ENCODE results near the gene LEMD1. TPM values are rescaled to one million over a fixed set of nuclear protein-coding genes. Genes with fewer than 3 reads are reported as not detected.
"Not testable (repeated sequence)": the region's sequence is repeated elsewhere in the genome, so short reads cannot be mapped to it uniquely, and the experiment has no call there.

LEMD1 gene
- total and polyA plus RNA-seq, 2 donors (not counting 1 experiment from before 2014, with no cell fraction given), result not detected

DNA sequence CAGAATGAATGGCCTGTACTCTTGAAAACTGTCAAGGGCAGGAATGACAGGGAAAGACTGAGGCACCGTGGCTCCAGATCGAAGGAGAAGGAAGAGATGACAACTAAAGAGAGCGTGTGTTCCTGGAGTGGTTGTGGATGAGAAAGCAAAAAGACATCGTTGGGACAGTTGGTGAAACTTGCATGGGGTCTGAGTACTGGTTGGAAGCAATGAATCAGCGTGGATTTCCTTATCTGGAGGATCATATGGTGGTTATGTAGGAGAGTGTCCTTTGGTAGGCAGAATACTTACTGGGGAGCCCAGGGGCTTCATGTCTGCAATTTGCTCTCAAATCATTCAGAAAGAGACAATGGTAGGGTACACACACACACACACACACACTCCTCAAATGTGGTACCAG, 13.9 kb downstream of the LEMD1 start:
- H3K27me3 ChIP-seq (ENCODE audit: control insufficient read depth, insufficient read depth, low read length), result peaks cover 3% of the 10 kb centered on the region
- TF ChIP-seq EZH2 (IDR thresholded peaks at IDR 0.05; ENCODE audit: low read length, missing control alignments), result no peak
- H3K9me3 ChIP-seq (ENCODE audit: control insufficient read depth, insufficient read depth, low read depth, low read length), result no peaks in the 10 kb centered on the region
- H2AFZ ChIP-seq (ENCODE audit: low read length), result no peak overlapping the region
- H3K4me1 ChIP-seq (ENCODE audit: control insufficient read depth, extremely low read depth, insufficient read depth, low read length), result no peaks in the 10 kb centered on the region
- no peaks in the 10 kb centered on the region for H4K20me1 ChIP-seq (ENCODE audit: control insufficient read depth, extremely low read depth, insufficient read depth, low read length)
- H3K4me3 ChIP-seq (replicated peaks in 1 of 4; ENCODE audit: control extremely low read depth in 1 of 4, insufficient read depth in 1 of 4, low read depth in 3 of 4, low read length in 4 of 4), result no peak overlapping the region
- H3K27ac ChIP-seq (ENCODE audit: insufficient read depth, low read length), result no peak overlapping the region
- H3K9ac ChIP-seq (ENCODE audit: insufficient read depth, low read length), result no peak overlapping the region
- no peak overlapping the region for H3K4me2 ChIP-seq (ENCODE audit: extremely low read depth, insufficient read depth, low read length)
- no peaks in the 10 kb centered on the region for H3K79me2 ChIP-seq (ENCODE audit: control insufficient read depth, insufficient read depth, low read length)
- DNase-seq (ENCODE audit: low read depth in 2 of 2), result no peak
- H3K36me3 ChIP-seq (ENCODE audit: control insufficient read depth, insufficient read depth, low read length), result no peaks in the 10 kb centered on the region

DNA sequence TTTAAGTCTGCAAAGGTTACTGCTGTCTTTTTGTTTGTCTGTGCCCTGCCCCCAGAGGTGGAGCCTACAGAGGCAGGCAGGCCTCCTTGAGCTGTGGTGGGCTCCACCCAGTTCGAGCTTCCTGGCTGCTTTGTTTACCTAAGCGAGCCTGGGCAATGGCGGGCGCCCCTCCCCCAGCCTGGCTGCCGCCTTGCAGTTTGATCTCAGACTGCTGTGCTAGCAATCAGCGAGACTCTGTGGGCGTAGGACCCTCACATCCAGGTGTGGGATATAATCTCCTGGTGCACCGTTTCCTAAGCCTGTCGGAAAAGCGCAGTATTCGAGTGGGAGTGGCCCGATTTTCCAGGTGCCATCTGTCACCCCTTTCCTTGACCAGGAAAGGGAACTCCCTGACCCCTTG, 15.6 kb downstream of the LEMD1 start:
- H3K4me2 ChIP-seq (ENCODE audit: extremely low read depth, insufficient read depth, low read length); H3K36me3 ChIP-seq (ENCODE audit: control insufficient read depth, insufficient read depth, low read length): not testable (repeated sequence)

DNA sequence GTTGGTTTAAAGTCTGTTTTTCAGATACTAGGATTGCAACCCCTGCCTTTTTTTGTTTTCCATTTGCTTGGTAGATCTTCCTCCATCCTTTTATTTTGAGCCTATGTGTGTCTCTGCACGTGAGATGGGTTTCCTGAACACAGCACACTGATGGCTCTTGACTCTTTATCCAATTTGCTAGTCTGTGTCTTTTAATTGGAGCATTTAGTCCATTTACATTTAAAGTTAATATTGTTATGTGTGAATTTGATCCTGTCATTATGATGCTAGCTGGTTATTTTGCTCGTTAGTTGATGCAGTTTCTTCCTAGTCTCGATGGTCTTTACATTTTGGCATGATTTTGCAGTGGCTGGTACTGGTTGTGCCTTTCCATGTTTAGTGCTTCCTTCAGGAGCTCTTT, 17.4 kb downstream of the LEMD1 start:
- DNase-seq (ENCODE audit: low read depth in 2 of 2); H3K9me3 ChIP-seq (ENCODE audit: control insufficient read depth, insufficient read depth, low read depth, low read length); H3K4me2 ChIP-seq (ENCODE audit: extremely low read depth, insufficient read depth, low read length); H3K4me3 ChIP-seq (replicated peaks in 1 of 4; ENCODE audit: control extremely low read depth in 1 of 4, insufficient read depth in 1 of 4, low read depth in 3 of 4, low read length in 4 of 4); H3K27me3 ChIP-seq (ENCODE audit: control insufficient read depth, insufficient read depth, low read length); H3K36me3 ChIP-seq (ENCODE audit: control insufficient read depth, insufficient read depth, low read length); H4K20me1 ChIP-seq (ENCODE audit: control insufficient read depth, extremely low read depth, insufficient read depth, low read length); H3K9ac ChIP-seq (ENCODE audit: insufficient read depth, low read length); H3K27ac ChIP-seq (ENCODE audit: insufficient read depth, low read length); H3K79me2 ChIP-seq (ENCODE audit: control insufficient read depth, insufficient read depth, low read length); H3K4me1 ChIP-seq (ENCODE audit: control insufficient read depth, extremely low read depth, insufficient read depth, low read length); H2AFZ ChIP-seq (ENCODE audit: low read length): not testable (repeated sequence)

More for the DNA sequence above, 15.6 kb downstream of the LEMD1 start:
- H3K9me3 ChIP-seq (ENCODE audit: control insufficient read depth, insufficient read depth, low read depth, low read length); H2AFZ ChIP-seq (ENCODE audit: low read length); H3K27ac ChIP-seq (ENCODE audit: insufficient read depth, low read length); DNase-seq (ENCODE audit: low read depth in 2 of 2); H3K79me2 ChIP-seq (ENCODE audit: control insufficient read depth, insufficient read depth, low read length); H3K27me3 ChIP-seq (ENCODE audit: control insufficient read depth, insufficient read depth, low read length); H3K4me1 ChIP-seq (ENCODE audit: control insufficient read depth, extremely low read depth, insufficient read depth, low read length); H3K9ac ChIP-seq (ENCODE audit: insufficient read depth, low read length); H4K20me1 ChIP-seq (ENCODE audit: control insufficient read depth, extremely low read depth, insufficient read depth, low read length); H3K4me3 ChIP-seq (replicated peaks in 1 of 4; ENCODE audit: control extremely low read depth in 1 of 4, insufficient read depth in 1 of 4, low read depth in 3 of 4, low read length in 4 of 4): not testable (repeated sequence)

DNA sequence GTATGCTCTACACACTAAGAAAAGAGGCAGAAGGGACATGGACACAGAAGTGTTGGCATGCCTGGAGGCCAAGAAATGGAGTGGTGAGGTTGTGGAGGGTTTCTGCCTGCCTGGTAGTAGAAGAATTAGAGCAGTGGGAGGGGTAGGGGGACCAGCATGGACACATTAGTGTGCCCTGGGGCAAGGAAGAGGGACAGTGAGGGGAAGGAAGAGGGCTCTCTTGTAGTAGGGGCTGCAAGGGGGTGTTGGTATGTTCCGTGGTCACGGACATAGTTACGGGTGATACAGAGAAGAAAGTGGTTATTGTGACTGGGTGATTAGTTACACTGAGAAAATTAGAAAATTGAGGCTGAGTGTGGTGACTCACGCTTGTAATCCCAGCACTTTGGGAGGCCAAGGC, 23.3 kb downstream of the LEMD1 start:
- TF ChIP-seq, protein P1, sequence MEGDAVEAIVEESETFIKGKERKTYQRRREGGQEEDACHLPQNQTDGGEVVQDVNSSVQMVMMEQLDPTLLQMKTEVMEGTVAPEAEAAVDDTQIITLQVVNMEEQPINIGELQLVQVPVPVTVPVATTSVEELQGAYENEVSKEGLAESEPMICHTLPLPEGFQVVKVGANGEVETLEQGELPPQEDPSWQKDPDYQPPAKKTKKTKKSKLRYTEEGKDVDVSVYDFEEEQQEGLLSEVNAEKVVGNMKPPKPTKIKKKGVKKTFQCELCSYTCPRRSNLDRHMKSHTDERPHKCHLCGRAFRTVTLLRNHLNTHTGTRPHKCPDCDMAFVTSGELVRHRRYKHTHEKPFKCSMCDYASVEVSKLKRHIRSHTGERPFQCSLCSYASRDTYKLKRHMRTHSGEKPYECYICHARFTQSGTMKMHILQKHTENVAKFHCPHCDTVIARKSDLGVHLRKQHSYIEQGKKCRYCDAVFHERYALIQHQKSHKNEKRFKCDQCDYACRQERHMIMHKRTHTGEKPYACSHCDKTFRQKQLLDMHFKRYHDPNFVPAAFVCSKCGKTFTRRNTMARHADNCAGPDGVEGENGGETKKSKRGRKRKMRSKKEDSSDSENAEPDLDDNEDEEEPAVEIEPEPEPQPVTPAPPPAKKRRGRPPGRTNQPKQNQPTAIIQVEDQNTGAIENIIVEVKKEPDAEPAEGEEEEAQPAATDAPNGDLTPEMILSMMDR (conservative IDR thresholded peaks at IDR 0.05 in 1 of 2, IDR thresholded peaks at IDR 0.05 in 1 of 2; ENCODE audit: low read depth in 1 of 2, low read length in 2 of 2), result no peak
- no peak for TF ChIP-seq EZH2 (IDR thresholded peaks at IDR 0.05; ENCODE audit: low read length, missing control alignments)
- Histone ChIP-seq H3K27me3 (ENCODE audit: control insufficient read depth, insufficient read depth, low read length) (peaks cover 3% of the 10 kb centered on the region), H3K9ac (ENCODE audit: insufficient read depth, low read length) (no peak overlapping the region), H3K79me2 (ENCODE audit: control insufficient read depth, insufficient read depth, low read length) (no peaks in the 10 kb centered on the region), H4K20me1 (ENCODE audit: control insufficient read depth, extremely low read depth, insufficient read depth, low read length) (no peaks in the 10 kb centered on the region), H3K9me3 (ENCODE audit: control insufficient read depth, insufficient read depth, low read depth, low read length) (no peaks in the 10 kb centered on the region), H3K36me3 (ENCODE audit: control insufficient read depth, insufficient read depth, low read length) (no peaks in the 10 kb centered on the region), H2AFZ (ENCODE audit: low read length) (no peak overlapping the region), H3K4me3 (replicated peaks in 1 of 4; ENCODE audit: control extremely low read depth in 1 of 4, insufficient read depth in 1 of 4, low read depth in 3 of 4, low read length in 4 of 4) (no peak overlapping the region), H3K4me1 (ENCODE audit: control insufficient read depth, extremely low read depth, insufficient read depth, low read length) (no peaks in the 10 kb centered on the region), H3K27ac (ENCODE audit: insufficient read depth, low read length) (no peak overlapping the region), H3K4me2 (ENCODE audit: extremely low read depth, insufficient read depth, low read length) (no peak overlapping the region)
- no peak for DNase-seq (ENCODE audit: low read depth in 2 of 2)
